GM12891 (cell line): ENCODE results near the gene TM7SF2.

Source experiments
- POLR2A ChIP-seq: IDR thresholded peaks from 2 replicates; pipeline ENCODE4 v1.6.1; 2011; ENCODE audit warnings: low read depth, low read length, control low read depth
- SPI1 ChIP-seq: IDR thresholded peaks from 2 replicates; pipeline ENCODE4 v1.6.1; 2011; ENCODE audit warnings: low read depth, low read length, control low read depth
- TAF1 ChIP-seq: IDR thresholded peaks from 2 replicates; pipeline ENCODE4 v1.6.1; 2011; ENCODE audit warnings: low read depth, low read length, control low read depth

GRCh38 chr11:65087216-65087615 is 24.5 kb upstream of the TM7SF2 start:
- TF ChIP-seq POLR2A (no peak), SPI1 (no peak), TAF1 (no peak)
